ENCODE data around the gene NAV3. TPM values are rescaled to one million over a fixed set of nuclear protein-coding genes. Genes with fewer than 3 reads are reported as not detected.

The NAV3 gene
- total RNA-seq, 2 experiments from 2014 or later = not detected

GRCh38 chr12:78119351-78119918 lies 288.7 kb downstream of the NAV3 start:
- Mint-ChIP-seq H3K4me1 (no peaks in the 10 kb centered on the region), H3K4me3 (no peak overlapping the region), H3K27me3 (no peaks in the 10 kb centered on the region), H3K36me3 (no peaks in the 10 kb centered on the region), H3K9me3 (ENCODE audit: low read depth) (peaks cover 2% of the 10 kb centered on the region), H3K27ac (no peak overlapping the region)
- DNase-seq (no peak), ATAC-seq (no peak)
- CTCF ChIA-PET = no interaction called here

GRCh38 chr12:78120306-78120705 lies 289.6 kb downstream of the NAV3 start:
- Mint-ChIP-seq H3K36me3 (no peaks in the 10 kb centered on the region), H3K27ac (no peak overlapping the region), H3K9me3 (ENCODE audit: low read depth) (no peaks in the 10 kb centered on the region), H3K27me3 (no peaks in the 10 kb centered on the region), H3K4me3 (no peak overlapping the region), H3K4me1 (no peaks in the 10 kb centered on the region)
- no peak for ATAC-seq
- CTCF ChIA-PET = no interaction called here
- DNase-seq = no peak

- no peaks in the 10 kb centered on the region for H3K4me1 Mint-ChIP-seq
- no peaks in the 10 kb centered on the region for H3K36me3 Mint-ChIP-seq
- DNase-seq (no peak), ATAC-seq (no peak)
- H3K4me3 Mint-ChIP-seq = no peak overlapping the region
- no peaks in the 10 kb centered on the region for H3K27me3 Mint-ChIP-seq
- CTCF ChIA-PET = no interaction called here
- no peak overlapping the region for H3K27ac Mint-ChIP-seq
- H3K9me3 Mint-ChIP-seq (ENCODE audit: low read depth) = no peaks in the 10 kb centered on the region
Observed at GRCh38 chr12:78120866-78121560, 290.3 kb downstream of the NAV3 start.

GRCh38 chr12:78121969-78122610 lies 291.4 kb downstream of the NAV3 start:
- CTCF ChIA-PET = no interaction called here

GRCh38 chr12:78128211-78128610 lies 297.5 kb downstream of the NAV3 start:
- no peak overlapping the region for H3K4me3 Mint-ChIP-seq
- no peaks in the 10 kb centered on the region for H3K27me3 Mint-ChIP-seq
- no peaks in the 10 kb centered on the region for H3K4me1 Mint-ChIP-seq
- CTCF ChIA-PET = no interaction called here
- H3K9me3 Mint-ChIP-seq (ENCODE audit: low read depth) = peaks cover 5% of the 10 kb centered on the region
- ATAC-seq (no peak), DNase-seq (no peak)
- no peak overlapping the region for H3K27ac Mint-ChIP-seq
- no peaks in the 10 kb centered on the region for H3K36me3 Mint-ChIP-seq

More at GRCh38 chr12:78121969-78122610, 291.4 kb downstream of the NAV3 start:
- no peak overlapping the region for H3K4me3 Mint-ChIP-seq
- no peak overlapping the region for H3K27ac Mint-ChIP-seq
- no peaks in the 10 kb centered on the region for H3K4me1 Mint-ChIP-seq
- H3K27me3 Mint-ChIP-seq = no peaks in the 10 kb centered on the region
- no peak for DNase-seq
- no peak for ATAC-seq
- H3K36me3 Mint-ChIP-seq = no peaks in the 10 kb centered on the region
- no peaks in the 10 kb centered on the region for H3K9me3 Mint-ChIP-seq (ENCODE audit: low read depth)

GRCh38 chr12:78143717-78144116 lies 313.0 kb downstream of the NAV3 start:
- DNase-seq (no peak), ATAC-seq (no peak)
- H3K27ac Mint-ChIP-seq = no peak overlapping the region
- no peak overlapping the region for H3K4me3 Mint-ChIP-seq
- H3K36me3 Mint-ChIP-seq = no peaks in the 10 kb centered on the region
- CTCF ChIA-PET = no interaction called here
- no peaks in the 10 kb centered on the region for H3K27me3 Mint-ChIP-seq
- H3K9me3 Mint-ChIP-seq (ENCODE audit: low read depth) = peaks cover 1% of the 10 kb centered on the region
- no peaks in the 10 kb centered on the region for H3K4me1 Mint-ChIP-seq

- CTCF ChIA-PET = no interaction called here
- H3K27ac Mint-ChIP-seq = no peak overlapping the region
- H3K4me3 Mint-ChIP-seq = no peak overlapping the region
- no peak for DNase-seq
- H3K36me3 Mint-ChIP-seq = no peaks in the 10 kb centered on the region
- H3K9me3 Mint-ChIP-seq (ENCODE audit: low read depth) = no peaks in the 10 kb centered on the region
- no peaks in the 10 kb centered on the region for H3K4me1 Mint-ChIP-seq
- ATAC-seq = no peak
- H3K27me3 Mint-ChIP-seq = no peaks in the 10 kb centered on the region
Observed at GRCh38 chr12:78145398-78145797, 314.7 kb downstream of the NAV3 start.

GRCh38 chr12:78146365-78146772 lies 315.7 kb downstream of the NAV3 start:
- no peaks in the 10 kb centered on the region for H3K9me3 Mint-ChIP-seq (ENCODE audit: low read depth)
- H3K36me3 Mint-ChIP-seq = no peaks in the 10 kb centered on the region
- DNase-seq (no peak), ATAC-seq (no peak)
- no peak overlapping the region for H3K4me3 Mint-ChIP-seq
- CTCF ChIA-PET = no interaction called here
- no peaks in the 10 kb centered on the region for H3K27me3 Mint-ChIP-seq
- H3K4me1 Mint-ChIP-seq = no peaks in the 10 kb centered on the region
- no peak overlapping the region for H3K27ac Mint-ChIP-seq

- no peak overlapping the region for H3K4me3 Mint-ChIP-seq
- no peak for DNase-seq
- CTCF ChIA-PET = no interaction called here
- H3K27ac Mint-ChIP-seq = no peak overlapping the region
- no peaks in the 10 kb centered on the region for H3K9me3 Mint-ChIP-seq (ENCODE audit: low read depth)
- no peaks in the 10 kb centered on the region for H3K4me1 Mint-ChIP-seq
- no peaks in the 10 kb centered on the region for H3K36me3 Mint-ChIP-seq
- no peak for ATAC-seq
- no peaks in the 10 kb centered on the region for H3K27me3 Mint-ChIP-seq
Observed at GRCh38 chr12:78149459-78149858, 318.8 kb downstream of the NAV3 start.

- DNase-seq = no peak
- peaks cover 4% of the 10 kb centered on the region for H3K9me3 Mint-ChIP-seq (ENCODE audit: low read depth)
- CTCF ChIA-PET = no interaction called here
- no peak overlapping the region for H3K4me3 Mint-ChIP-seq
- no peaks in the 10 kb centered on the region for H3K4me1 Mint-ChIP-seq
- H3K27ac Mint-ChIP-seq = no peak overlapping the region
- H3K36me3 Mint-ChIP-seq = no peaks in the 10 kb centered on the region
- no peaks in the 10 kb centered on the region for H3K27me3 Mint-ChIP-seq
- ATAC-seq = no peak
Observed at GRCh38 chr12:78155546-78155945, 324.9 kb downstream of the NAV3 start.

GRCh38 chr12:78156751-78157150 lies 326.1 kb downstream of the NAV3 start:
- no peak overlapping the region for H3K27ac Mint-ChIP-seq
- H3K4me3 Mint-ChIP-seq = no peak overlapping the region
- CTCF ChIA-PET = no interaction called here
- DNase-seq (no peak), ATAC-seq (no peak)
- no peaks in the 10 kb centered on the region for H3K27me3 Mint-ChIP-seq
- H3K36me3 Mint-ChIP-seq = no peaks in the 10 kb centered on the region
- peaks cover 4% of the 10 kb centered on the region for H3K9me3 Mint-ChIP-seq (ENCODE audit: low read depth)
- H3K4me1 Mint-ChIP-seq = no peaks in the 10 kb centered on the region

- H3K4me3 Mint-ChIP-seq = no peak overlapping the region
- H3K27ac Mint-ChIP-seq = no peak overlapping the region
- CTCF ChIA-PET = no interaction called here
- H3K9me3 Mint-ChIP-seq (ENCODE audit: low read depth) = peaks cover 4% of the 10 kb centered on the region
- ATAC-seq (no peak), DNase-seq (no peak)
- no peaks in the 10 kb centered on the region for H3K36me3 Mint-ChIP-seq
- no peaks in the 10 kb centered on the region for H3K27me3 Mint-ChIP-seq
- no peaks in the 10 kb centered on the region for H3K4me1 Mint-ChIP-seq
Observed at GRCh38 chr12:78157199-78157598, 326.5 kb downstream of the NAV3 start.

- Mint-ChIP-seq H3K36me3 (no peaks in the 10 kb centered on the region), H3K4me3 (no peak overlapping the region), H3K27ac (no peak overlapping the region), H3K9me3 (ENCODE audit: low read depth) (no peaks in the 10 kb centered on the region), H3K27me3 (no peaks in the 10 kb centered on the region), H3K4me1 (no peaks in the 10 kb centered on the region)
- DNase-seq (no peak), ATAC-seq (no peak)
- CTCF ChIA-PET = interaction anchor here (0.6 kb wide), 1 partner anchor 81 kb away, joined by 3 read pairs; no protein-coding TSS in a partner anchor
Observed at GRCh38 chr12:78164154-78164553, 333.5 kb downstream of the NAV3 start.

GRCh38 chr12:78167510-78167909 lies 336.8 kb downstream of the NAV3 start:
- Mint-ChIP-seq H3K9me3 (ENCODE audit: low read depth) (peaks cover 4% of the 10 kb centered on the region), H3K27me3 (no peaks in the 10 kb centered on the region), H3K36me3 (no peaks in the 10 kb centered on the region), H3K27ac (no peak overlapping the region), H3K4me1 (no peaks in the 10 kb centered on the region), H3K4me3 (no peak overlapping the region)
- no peak for ATAC-seq
- CTCF ChIA-PET = no interaction called here
- no peak for DNase-seq

Data from activated CD8-positive, alpha-beta memory T cell treated with anti-CD3 and anti-CD28 coated beads, Interleukin-2, amount 10 ng/mL, durations not matched to agents 7 days and 5 days (primary cell).